GM21619 (cell line): Measurements from ENCODE around the gene INSM2.

Experiments
- ATAC-seq: cut with Tn5 transposase; IDR thresholded peaks from one replicate; pipeline ENCODE4 v1.9.1; 2021; ENCODE audit not compliant: unreplicated experiment

INSM2 gene

DNA sequence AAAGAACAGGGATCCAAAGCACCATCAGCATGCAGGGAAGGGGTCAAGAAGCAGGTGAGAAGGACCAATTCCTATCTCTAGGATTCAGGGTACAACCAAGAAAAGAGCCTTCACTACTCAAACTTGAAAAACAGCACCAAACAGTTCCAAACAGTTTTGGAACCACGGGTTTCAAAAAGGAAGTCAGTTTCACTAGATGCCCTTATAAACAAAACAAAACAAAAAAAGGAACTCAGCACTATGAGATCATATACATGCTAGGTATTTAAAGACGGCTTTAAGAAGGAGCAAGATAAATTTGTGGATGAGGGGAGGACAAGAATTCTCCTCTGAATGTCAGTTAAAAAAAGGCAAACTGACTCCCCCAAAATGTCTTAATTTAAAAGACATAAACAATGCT is 6.0 kb downstream of the INSM2 start:
- no peak for ATAC-seq

DNA sequence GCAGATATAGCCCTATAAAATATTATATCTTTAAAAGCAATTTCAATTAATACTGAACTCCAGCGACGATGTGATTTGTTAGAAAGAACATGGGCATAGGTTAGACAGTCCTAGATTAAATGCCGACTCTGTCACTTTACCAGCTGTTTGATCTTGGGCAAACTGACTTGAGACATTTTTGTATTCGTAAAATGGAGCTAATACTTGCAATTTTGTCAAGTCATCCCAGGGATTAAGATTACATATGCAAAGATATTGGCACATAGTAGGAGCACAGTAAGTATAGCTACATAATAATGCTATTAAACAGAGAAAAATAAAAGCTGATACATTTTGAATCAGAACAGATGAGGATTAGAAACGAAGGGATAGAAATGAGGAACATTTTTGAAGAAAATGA is 9.0 kb downstream of the INSM2 start:
- ATAC-seq: no peak

DNA sequence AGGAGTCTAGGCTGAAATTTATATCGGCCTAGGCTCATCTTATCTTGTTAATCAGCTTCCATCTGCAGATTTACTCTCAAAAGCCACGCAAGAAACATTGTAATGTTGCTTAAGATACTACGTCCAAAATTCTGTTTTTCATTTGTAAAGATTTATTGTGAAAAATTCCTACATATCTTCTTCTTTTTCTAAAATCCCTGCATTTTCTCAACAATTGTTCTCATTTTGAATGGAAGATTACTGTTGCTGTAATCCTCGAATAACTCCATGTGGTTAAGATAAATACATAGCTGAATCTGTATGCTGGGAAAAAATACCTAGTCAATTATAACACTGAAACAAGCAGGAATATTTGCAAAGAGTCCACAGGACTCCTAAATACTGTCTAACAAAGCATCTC is 15.6 kb downstream of the INSM2 start:
- ATAC-seq: no peak

DNA sequence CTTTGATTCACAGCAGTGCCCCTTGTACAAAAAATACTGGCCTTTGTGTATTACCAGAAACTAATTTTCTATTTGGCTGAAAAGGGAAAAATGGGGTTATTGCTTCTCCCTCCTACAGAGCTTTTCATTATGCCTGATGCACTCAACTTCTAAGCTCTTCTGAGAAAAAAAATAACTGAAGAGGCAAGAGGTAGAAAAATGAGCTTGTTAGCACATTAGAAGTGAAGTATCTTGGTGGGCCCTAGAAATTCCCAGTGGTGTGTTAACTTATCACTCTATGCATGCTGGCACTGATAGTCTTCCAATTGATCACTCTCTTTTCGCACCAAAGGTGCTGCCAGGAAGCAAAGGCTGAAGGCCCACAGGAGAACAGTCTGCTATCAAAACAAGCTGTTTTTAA is 17.1 kb downstream of the INSM2 start:
- ATAC-seq: no peak

DNA sequence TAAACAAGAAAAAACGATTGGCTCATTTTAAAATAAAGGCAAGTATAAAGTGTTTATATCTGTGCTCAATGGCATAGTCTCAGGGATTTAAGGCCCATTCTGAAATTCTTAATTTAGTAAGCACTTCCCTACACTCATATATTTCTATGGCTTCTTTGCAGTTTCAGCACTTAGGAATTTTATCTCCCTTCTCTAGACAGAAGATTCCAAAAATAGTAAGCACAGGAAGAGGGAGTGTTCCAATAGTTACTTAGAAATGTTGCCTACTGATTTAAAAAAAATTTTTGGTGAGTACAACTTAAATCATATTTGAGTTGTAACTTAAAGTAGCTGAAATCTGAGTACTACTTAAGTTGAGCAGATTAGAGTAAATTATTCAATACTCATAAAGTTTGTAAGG is 19.8 kb downstream of the INSM2 start:
- no peak for ATAC-seq

DNA sequence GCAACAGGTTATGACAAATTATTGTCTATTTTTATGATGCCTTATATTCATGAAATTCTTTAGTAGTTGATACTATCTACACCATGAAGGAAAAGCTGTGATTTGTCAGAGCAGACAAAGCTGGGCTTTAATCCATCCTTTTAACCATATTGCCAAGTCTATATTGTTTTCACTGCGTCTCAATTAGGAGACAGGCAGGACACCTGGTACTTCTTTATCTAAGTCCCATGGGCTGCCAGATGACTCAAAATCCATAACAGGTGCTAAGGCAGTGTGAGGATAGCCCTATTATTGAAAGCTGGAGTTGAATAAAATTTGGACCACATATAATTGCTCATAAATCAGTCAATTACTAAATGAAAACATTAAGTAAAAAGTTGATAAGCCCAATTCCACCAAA is 22.6 kb downstream of the INSM2 start:
- no peak for ATAC-seq

DNA sequence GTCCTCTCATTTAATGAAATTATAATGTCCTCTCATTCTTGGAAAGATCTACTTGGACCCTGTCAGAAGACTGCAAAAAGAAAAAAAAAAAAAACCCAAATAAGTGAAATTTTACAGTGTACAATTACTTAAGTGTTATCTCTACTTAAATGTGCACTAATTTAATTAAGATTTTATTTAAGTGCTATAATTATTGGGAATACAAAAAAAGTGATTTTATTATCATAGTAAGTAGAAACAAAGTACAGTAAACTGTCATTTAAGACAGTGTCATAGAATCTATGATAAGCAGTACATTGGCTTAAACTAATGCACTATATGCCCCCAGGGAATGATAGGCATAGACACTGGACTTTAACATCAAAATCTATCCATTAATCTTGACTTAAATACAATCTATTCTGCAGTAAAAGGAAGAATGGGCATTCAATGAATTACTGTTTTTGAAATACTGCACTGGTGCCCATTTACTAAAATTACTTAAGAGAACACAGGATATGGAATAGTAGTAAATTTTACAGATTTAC is 23.3 kb downstream of the INSM2 start:
- ATAC-seq: no peak

DNA sequence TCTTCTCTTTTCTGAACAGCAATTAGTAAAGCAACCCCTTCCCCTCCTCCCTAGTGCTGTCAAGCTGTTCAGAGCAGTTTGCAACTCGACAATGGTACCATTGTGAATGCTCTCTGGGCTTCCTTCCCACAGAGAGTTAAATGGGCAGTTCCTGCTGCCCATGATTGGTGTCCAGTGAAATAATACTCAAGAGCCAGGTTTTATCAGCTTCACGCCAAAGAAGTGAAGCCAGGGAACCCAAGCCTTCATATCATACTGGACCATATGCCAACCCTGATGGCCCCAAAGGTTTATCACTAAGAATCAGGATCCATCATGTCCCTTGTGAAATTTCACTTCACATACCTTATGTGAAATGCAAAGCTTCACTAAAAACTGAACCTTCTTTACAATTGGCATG is 24.7 kb downstream of the INSM2 start:
- no peak for ATAC-seq

DNA sequence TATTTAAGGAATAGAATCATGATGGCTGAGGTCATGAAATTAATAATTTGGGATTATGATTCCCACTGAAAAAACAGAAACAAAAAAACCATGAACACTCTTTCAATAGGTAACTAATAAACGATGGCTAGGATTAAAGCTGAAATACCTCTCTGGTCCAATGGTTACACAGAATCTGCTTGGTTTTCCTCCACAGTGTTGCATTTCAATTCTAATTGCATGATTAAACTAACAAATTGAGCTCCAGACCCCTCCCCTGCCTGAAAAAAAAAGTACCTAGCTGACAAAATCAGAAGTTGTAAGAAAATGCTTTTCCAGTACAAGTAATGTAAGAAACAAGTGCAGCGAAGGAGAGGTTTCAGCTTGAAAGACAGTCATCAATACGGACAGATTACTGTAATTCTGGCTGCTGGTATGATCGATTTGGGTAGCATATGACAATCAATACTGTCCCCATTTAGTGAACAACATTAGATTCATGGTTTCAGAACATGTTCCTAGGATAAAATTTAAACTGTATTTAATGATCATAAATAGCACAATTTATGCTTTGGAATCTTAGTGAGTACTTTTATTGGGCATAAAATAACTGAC is 32.0 kb downstream of the INSM2 start:
- no peak for ATAC-seq

DNA sequence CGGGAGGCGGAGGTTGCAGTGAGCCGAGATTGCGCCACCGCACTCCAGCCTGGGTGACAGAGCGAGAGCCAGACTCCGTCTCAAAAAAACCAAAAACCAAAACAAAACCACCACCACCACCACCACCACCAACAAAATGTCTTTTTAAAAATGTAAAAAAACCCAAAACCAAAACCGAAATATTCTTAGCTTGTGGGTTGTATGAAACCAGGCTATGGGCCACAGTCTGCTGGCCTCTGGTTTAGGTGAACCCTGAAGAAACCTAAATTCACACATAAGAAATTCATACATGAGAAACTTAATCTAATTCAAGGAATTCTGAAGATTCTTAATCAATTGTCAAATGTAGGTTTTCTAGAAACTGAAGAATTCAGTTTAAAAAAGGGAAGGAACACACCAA is 37.6 kb downstream of the INSM2 start:
- no peak for ATAC-seq

DNA sequence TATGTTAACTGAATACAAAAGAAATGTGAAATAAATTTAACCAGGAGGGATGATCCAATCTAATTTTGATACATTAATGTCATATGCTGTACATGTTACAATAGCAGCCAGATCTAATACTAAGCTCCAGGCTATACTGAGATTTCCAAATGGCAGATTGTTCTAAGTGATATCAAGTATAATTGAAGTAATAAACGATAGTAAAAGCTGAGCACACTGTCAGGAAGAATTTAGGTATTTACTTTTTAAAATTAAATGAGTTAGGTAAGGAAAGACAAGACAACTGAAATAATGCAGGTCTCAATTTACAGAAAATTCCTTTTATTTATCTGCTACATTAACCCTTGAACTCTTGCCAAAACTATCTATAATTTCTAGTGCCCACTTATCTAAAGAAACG is 39.9 kb downstream of the INSM2 start:
- ATAC-seq: no peak

DNA sequence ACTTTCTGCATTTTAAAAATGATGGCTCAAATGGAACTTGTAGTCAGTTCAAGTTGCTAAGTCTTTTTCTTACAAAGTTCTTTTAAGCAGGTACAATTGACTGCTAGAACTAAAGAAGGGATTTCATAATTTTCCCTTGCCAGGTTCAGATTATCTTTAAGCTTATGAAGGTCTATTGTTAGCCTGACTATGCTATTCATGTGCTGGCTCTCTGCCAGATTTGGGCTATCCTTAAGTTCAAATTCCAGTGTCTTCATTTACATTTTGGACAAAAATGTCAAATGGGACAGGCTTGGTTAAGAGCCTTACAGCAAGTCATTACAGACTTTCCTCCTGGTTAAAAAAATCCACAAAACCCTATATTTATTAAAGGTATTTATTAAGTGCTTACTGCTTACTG is 42.3 kb downstream of the INSM2 start:
- no peak for ATAC-seq

DNA sequence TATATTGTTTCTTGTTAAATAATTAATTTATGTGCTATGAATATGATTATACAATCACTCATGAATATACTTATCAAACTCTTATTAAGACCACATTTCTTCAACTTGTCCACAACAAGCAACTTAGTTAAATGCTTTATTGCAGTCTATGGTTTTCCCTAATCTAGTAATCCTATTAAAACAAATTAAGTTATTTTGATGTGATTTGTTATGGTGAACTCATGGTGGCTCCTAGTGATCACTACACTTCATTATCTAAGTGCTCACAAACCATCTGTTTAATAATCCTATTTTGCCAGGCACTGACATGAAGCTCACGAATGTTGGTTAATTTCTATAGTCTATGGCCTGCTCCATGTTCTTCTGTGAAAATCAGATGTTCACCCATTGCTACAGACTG is 42.9 kb downstream of the INSM2 start:
- ATAC-seq: no peak

DNA sequence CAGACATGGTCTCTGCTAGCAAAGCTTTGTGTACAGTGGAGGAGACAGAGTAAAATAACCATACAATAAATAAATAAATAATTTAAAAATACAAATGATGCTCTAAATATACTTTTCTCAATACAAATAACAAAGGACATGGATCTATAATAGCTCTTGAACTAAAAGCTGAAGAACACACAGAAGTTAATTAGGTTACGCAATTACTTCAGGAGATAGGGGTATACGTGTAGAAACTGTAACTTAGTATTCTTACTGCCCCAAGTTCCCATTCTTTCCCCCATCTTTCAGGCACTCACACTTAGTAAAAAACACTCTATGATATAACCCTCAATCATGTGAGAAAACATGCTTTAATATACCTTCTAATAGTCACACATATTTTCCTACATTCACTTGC is 44.2 kb downstream of the INSM2 start:
- ATAC-seq: no peak

DNA sequence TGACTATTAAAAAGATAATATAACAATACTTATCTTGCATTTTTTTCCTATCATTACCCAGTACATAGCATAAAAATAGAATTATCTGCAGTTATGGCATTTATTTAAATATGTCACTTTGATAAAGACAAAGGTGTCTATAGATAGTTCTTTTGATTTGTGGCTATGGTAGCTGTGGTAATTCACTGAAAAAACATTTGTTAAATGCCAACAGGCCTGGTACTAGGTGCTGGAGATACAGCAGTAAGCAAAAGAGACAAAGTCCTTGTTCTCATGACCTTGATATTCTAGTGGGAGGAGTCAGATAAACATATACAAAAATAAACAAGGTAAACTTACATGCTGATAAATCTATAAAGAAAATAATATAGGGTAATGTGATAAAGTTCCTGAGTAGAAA is 44.7 kb downstream of the INSM2 start:
- no peak for ATAC-seq
